CD4-positive, alpha-beta T cell (primary cell): ENCODE measurements around the gene GSTCD. TPM values are rescaled to one million over a fixed set of nuclear protein-coding genes. Genes with fewer than 3 reads are reported as not detected.

Experiments used
- ATAC-seq: fragments of 200-7000 bp; cut with Tn5 transposase; one replicate; pipeline ENCODE4 v1.10.0; 2022; ENCODE audit warnings: mild to moderate bottlenecking; ENCODE audit not compliant: poor library complexity
- CTCF ChIA-PET: fragments of 350-600 bp; sonication (Branson Sonifier 250); formaldehyde crosslinking; loops from one replicate; lab custom pipeline; 2021; ENCODE audit warnings: antibody characterized with exemption, inconsistent platforms; lab: Charles Lee
- POLR2A ChIA-PET: fragments of 350-600 bp; sonication (Branson Sonifier 250); formaldehyde crosslinking; loops from one replicate; lab custom pipeline; 2021; ENCODE audit warnings: antibody characterized with exemption, inconsistent platforms; lab: Charles Lee
- DNase-seq, 14 experiments: peaks; one replicate each; pipeline ENCODE4 v3.0.0-alpha.2; 2013 to 2020; ENCODE audit warnings: mixed read lengths in 2 of 14
- H3K27ac ChIP-seq, 2 donors: one replicate each; pipeline versions ENCODE4 v1.5.1 to v1.7.0; 2013; ENCODE audit warnings: low read length in 2 of 2, low read depth in 1 of 2, mild to moderate bottlenecking in 1 of 2
- H3K27me3 ChIP-seq, 2 experiments: 1 replicate in 1 of 2; 2 replicates in 1 of 2; pipeline versions ENCODE4 v1.6.1 to v1.7.0; 2013; ENCODE audit warnings: low read length in 2 of 2, control low read depth in 1 of 2, mild to moderate bottlenecking in 1 of 2, moderate library complexity in 1 of 2; ENCODE audit not compliant: insufficient read depth in 2 of 2, control insufficient read depth in 1 of 2
- H3K36me3 ChIP-seq: one replicate; pipeline ENCODE4 v1.6.1; 2013; ENCODE audit warnings: low read length, control low read depth; ENCODE audit not compliant: insufficient read depth
- H3K4me1 ChIP-seq: one replicate; pipeline ENCODE4 v1.6.1; 2013; ENCODE audit warnings: low read length, control low read depth; ENCODE audit not compliant: insufficient read depth
- H3K4me3 ChIP-seq: one replicate; pipeline ENCODE4 v1.5.1; 2013; ENCODE audit warnings: mild to moderate bottlenecking, low read length, moderate library complexity
- H3K9me3 ChIP-seq, 2 experiments: 1 replicate in 1 of 2; 2 replicates in 1 of 2; pipeline versions ENCODE4 v1.6.1 to v1.7.0; 2013; ENCODE audit warnings: low read length in 2 of 2, mild to moderate bottlenecking in 2 of 2, control low read depth in 1 of 2, moderate library complexity in 1 of 2; ENCODE audit not compliant: control insufficient read depth in 1 of 2, insufficient read depth in 1 of 2
- H3K27ac Mint-ChIP-seq: one replicate; pipeline ENCODE4 v1.8.0; 2020; ENCODE audit warnings: mixed read lengths
- H3K27me3 Mint-ChIP-seq: one replicate; pipeline ENCODE4 v1.8.0; 2021; ENCODE audit warnings: mixed read lengths
- H3K36me3 Mint-ChIP-seq: one replicate; pipeline ENCODE4 v1.8.0; 2021; ENCODE audit warnings: low read depth, mixed read lengths
- H3K4me1 Mint-ChIP-seq: one replicate; pipeline ENCODE4 v1.8.0; 2021; ENCODE audit warnings: low read depth, mixed read lengths
- H3K4me3 Mint-ChIP-seq: one replicate; pipeline ENCODE4 v1.8.0; 2020; ENCODE audit warnings: mild to moderate bottlenecking, mixed read lengths
- H3K9me3 Mint-ChIP-seq: one replicate; pipeline ENCODE4 v1.8.0; 2020; ENCODE audit warnings: mixed read lengths
- CTCF ChIP-seq: fragments of 200-600 bp; IDR thresholded peaks from one replicate; pipeline ENCODE4 v1.8.0; 2022; ENCODE audit warnings: antibody characterized with exemption, mild to moderate bottlenecking
- intact Hi-C, 2 experiments: fragments of 100-400 bp; cut with DNase I in 1 of 2; cut with micrococcal nuclease in 1 of 2; formaldehyde crosslinking; loops; one replicate each; pipeline versions ENCODE4 v1.15.1 to v1.9.0; 2023 to 2025; cut with DNase I, micrococcal nuclease
- total RNA-seq, 174 experiments: library from RNA in 2 of 174; stranded (reverse) in 2 of 174; gene quantifications; one replicate each; pipeline ENCODE4 v1.2.3 and lab custom pipeline; 2021 to 2026

The GSTCD gene
- total RNA-seq, 2 experiments from 2014 or later: 5.2 to 5.3 TPM

DNA sequence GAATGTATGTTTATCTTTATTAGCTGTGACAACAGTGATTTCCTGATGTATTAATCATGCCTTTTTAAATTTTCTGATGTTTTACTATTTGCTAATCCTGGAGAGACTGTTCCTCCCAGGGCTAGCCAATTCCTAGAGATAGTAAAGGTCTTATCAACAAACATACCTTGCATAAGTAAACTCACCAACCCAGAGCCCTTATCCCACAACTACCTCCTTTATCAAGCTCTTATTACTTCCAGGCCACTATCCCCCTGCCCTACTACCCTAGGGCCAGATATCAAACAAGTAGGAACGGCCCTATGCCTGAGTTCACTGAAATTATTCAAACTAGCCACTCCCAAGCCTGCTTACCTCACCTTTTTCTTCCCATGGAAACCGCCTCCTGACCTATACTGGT, 128.5 kb downstream of the GSTCD start:
- no peaks in the 10 kb centered on the region for H3K36me3 ChIP-seq
- Mint-ChIP-seq H3K4me3 (no peak overlapping the region), H3K27ac (no peak overlapping the region), H3K9me3 (no peaks in the 10 kb centered on the region), H3K27me3 (no peaks in the 10 kb centered on the region), H3K4me1 (no peaks in the 10 kb centered on the region), H3K36me3 (peaks cover 41% of the 10 kb centered on the region)
- TF ChIP-seq CTCF: no peak
- intact Hi-C loops: no loop called here
- peaks cover 0 to 5% of the 10 kb centered on the region in 2 experiments for H3K9me3 ChIP-seq
- no peak for DNase-seq
- ChIA-PET CTCF (no interaction called here), POLR2A (no interaction called here)
- no peaks in the 10 kb centered on the region for H3K27me3 ChIP-seq
- no peak for ATAC-seq
- no peak overlapping the region for H3K4me3 ChIP-seq
- no peaks in the 10 kb centered on the region for H3K4me1 ChIP-seq
- H3K27ac ChIP-seq: no peak overlapping the region

DNA sequence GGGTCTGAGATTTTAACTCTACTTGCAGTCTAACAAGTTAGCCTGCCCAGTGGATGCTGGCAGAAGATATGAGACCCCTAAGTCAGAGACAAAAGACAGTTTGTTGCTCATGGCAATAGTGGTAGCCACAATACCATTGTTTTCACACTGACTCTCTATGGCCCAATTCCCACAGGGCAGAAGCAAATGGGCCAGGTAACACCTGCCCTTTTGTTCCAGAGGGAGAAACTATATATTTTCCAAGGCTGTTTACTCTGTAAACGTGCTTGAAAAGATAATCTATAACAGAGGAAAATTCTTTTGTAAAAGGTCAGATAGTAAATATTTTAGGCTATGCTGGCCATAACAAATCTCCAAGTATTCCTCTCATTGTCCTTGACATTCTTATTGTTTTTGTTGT, 129.5 kb downstream of the GSTCD start:
- Histone ChIP-seq H3K9me3 (peaks cover 0 to 5% of the 10 kb centered on the region in 2 experiments), H3K27me3 (no peaks in the 10 kb centered on the region), H3K36me3 (no peaks in the 10 kb centered on the region), H3K4me1 (no peaks in the 10 kb centered on the region), H3K4me3 (no peak overlapping the region), H3K27ac (no peak overlapping the region)
- ATAC-seq: no peak
- ChIA-PET CTCF (no interaction called here), POLR2A (no interaction called here)
- Mint-ChIP-seq H3K4me3 (no peak overlapping the region), H3K9me3 (no peaks in the 10 kb centered on the region), H3K36me3 (peaks cover 41% of the 10 kb centered on the region), H3K27me3 (no peaks in the 10 kb centered on the region), H3K27ac (no peak overlapping the region), H3K4me1 (no peaks in the 10 kb centered on the region)
- no peak for DNase-seq
- intact Hi-C loops: no loop called here
- no peak for TF ChIP-seq CTCF

DNA sequence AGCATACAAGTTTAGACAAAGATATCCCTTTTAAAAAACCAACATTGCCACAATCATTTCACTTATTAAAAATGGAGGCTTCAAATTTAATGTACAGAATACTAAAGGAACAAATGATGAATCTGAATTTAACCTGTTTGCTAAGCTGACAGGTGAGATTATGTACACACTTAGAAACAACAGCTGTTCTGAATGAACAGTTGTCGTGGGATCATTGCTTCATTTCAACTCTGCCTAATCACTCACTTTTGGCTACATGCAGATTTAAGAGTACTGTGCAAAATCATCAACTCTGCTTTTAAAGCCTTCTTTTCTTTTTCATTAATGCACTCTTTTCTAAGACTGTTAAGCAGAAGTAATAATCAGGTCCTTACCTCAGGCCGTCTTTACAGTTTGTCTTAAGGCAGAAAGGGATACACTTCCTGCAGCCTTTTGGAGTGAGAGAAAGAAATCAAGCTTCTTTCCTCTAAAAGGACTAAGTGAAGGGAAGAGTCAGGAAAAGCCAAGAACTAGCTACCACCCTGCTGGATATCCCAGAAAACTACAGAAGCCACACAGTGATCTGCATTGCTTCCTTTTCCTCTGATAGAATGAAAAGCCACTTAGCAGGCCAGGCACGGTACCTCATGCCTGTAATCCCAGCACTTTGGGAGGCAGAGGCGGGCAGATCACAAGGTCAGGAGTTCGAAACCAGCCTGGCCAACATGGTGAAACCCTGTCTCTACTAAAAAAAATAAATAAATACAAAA, 132.0 kb downstream of the GSTCD start:
- Histone ChIP-seq H3K27ac (no peak overlapping the region), H3K4me3 (no peak overlapping the region), H3K4me1 (no peaks in the 10 kb centered on the region), H3K36me3 (no peaks in the 10 kb centered on the region), H3K9me3 (no peaks in the 10 kb centered on the region), H3K27me3 (no peaks in the 10 kb centered on the region)
- Mint-ChIP-seq H3K27me3 (no peaks in the 10 kb centered on the region), H3K36me3 (peaks cover 44% of the 10 kb centered on the region), H3K4me1 (no peaks in the 10 kb centered on the region), H3K9me3 (no peaks in the 10 kb centered on the region), H3K27ac (no peak overlapping the region), H3K4me3 (no peak overlapping the region)
- POLR2A ChIA-PET: no interaction called here
- DNase-seq (no peak), ATAC-seq (no peak)
- intact Hi-C loops: no loop called here
- no peak for TF ChIP-seq CTCF
- CTCF ChIA-PET: no interaction called here
